Central memory CD4-positive, alpha-beta T cell (primary cell): Measurements from ENCODE around the gene MMS22L.
A peak's percentile ranks its signal among the peaks of the same experiment; 100 is the strongest.
"Not testable (repeated sequence)": the region's sequence is repeated elsewhere in the genome, so short reads cannot be mapped to it uniquely, and the experiment has no call there.

Source experiments
- DNase-seq: peaks from one replicate; pipeline ENCODE4 v3.0.0; 2022

Gene MMS22L

GRCh38 chr6:97218912-97219311 lies 64.1 kb downstream of the MMS22L start:
- no peak for DNase-seq

GRCh38 chr6:97215157-97215769 lies 67.8 kb downstream of the MMS22L start:
- no peak for DNase-seq

GRCh38 chr6:97214671-97215070 lies 68.3 kb downstream of the MMS22L start:
- no peak for DNase-seq

- DNase-seq, result no peak
Measured at GRCh38 chr6:97207383-97207782, 75.6 kb downstream of the MMS22L start.

GRCh38 chr6:97205966-97206365 lies 77.0 kb downstream of the MMS22L start:
- no peak for DNase-seq

GRCh38 chr6:97203343-97203742 lies 79.7 kb downstream of the MMS22L start:
- no peak for DNase-seq

GRCh38 chr6:97198046-97198565 lies 84.9 kb downstream of the MMS22L start:
- no peak for DNase-seq

GRCh38 chr6:97195117-97195516 lies 87.9 kb downstream of the MMS22L start:
- DNase-seq, result no peak

GRCh38 chr6:97189767-97190166 lies 93.2 kb downstream of the MMS22L start:
- no peak for DNase-seq

- DNase-seq, result no peak
Measured at GRCh38 chr6:97187951-97188350, 95.1 kb downstream of the MMS22L start.

GRCh38 chr6:97186416-97186999 lies 96.5 kb downstream of the MMS22L start:
- DNase-seq, result peak; percentile 40

GRCh38 chr6:97177905-97178304 lies 105.1 kb downstream of the MMS22L start:
- no peak for DNase-seq

GRCh38 chr6:97176468-97176867 lies 106.5 kb downstream of the MMS22L start:
- no peak for DNase-seq

GRCh38 chr6:97175806-97176205 lies 107.2 kb downstream of the MMS22L start:
- DNase-seq, result no peak

- no peak for DNase-seq
Measured at GRCh38 chr6:97174471-97174870, 108.5 kb downstream of the MMS22L start.

GRCh38 chr6:97160280-97160679 lies 122.7 kb downstream of the MMS22L start:
- no peak for DNase-seq

GRCh38 chr6:97155447-97155846 lies 127.6 kb downstream of the MMS22L start:
- not testable (repeated sequence) for DNase-seq

GRCh38 chr6:97154015-97154414 lies 129.0 kb downstream of the MMS22L start:
- DNase-seq, result no peak

GRCh38 chr6:97151601-97152000 lies 131.4 kb downstream of the MMS22L start:
- no peak for DNase-seq

- no peak for DNase-seq
Measured at GRCh38 chr6:97150932-97151331, 132.1 kb downstream of the MMS22L start.

GRCh38 chr6:97147421-97147820 lies 135.6 kb downstream of the MMS22L start:
- DNase-seq, result no peak

- DNase-seq, result no peak
Measured at GRCh38 chr6:97145691-97146090, 137.3 kb downstream of the MMS22L start.

- no peak for DNase-seq
Measured at GRCh38 chr6:97141756-97142155, 141.3 kb downstream of the MMS22L start.

- no peak for DNase-seq
Measured at GRCh38 chr6:97138581-97138980, 144.4 kb downstream of the MMS22L start.
